SK-N-MC (cell line): ENCODE data around the gene WDFY3.

Source experiments
- EZH2 ChIP-seq: fragments of 200-600 bp; sonication (generic); IDR thresholded peaks from one replicate; pipeline ENCODE4 v1.6.1; 2017; ENCODE audit warnings: antibody characterized with exemption
- POLR2AphosphoS5 ChIP-seq: IDR thresholded peaks from 2 replicates; pipeline ENCODE4 v1.6.1; 2012; ENCODE audit warnings: mild to moderate bottlenecking, low read depth, low read length, borderline replicate concordance

GRCh38 chr4:84917086-84917821 lies 49.2 kb downstream of the WDFY3 start:
- TF ChIP-seq POLR2AphosphoS5 (no peak), EZH2 (no peak)
